Spleen (tissue), 13 donors: ENCODE data around the gene ARRB2. TPM values are rescaled to one million over a fixed set of nuclear protein-coding genes. Genes with fewer than 3 reads are reported as not detected.

Experiments used
- DNase-seq: peaks from one replicate; pipeline ENCODE4 v3.0.0-alpha.2; 2020
- H3K27ac ChIP-seq, 8 donors: fragments of 200-600 bp; sonication (generic) in 7 of 8; 1 replicate in 4 of 8; 2 replicates in 4 of 8; pipeline versions ENCODE4 v1.5.0 to v1.8.0; 2016 to 2021; ENCODE audit warnings: inconsistent platforms in 4 of 8, mild to moderate bottlenecking in 4 of 8, moderate library complexity in 1 of 8
- H3K27me3 ChIP-seq, 7 donors: fragments of 200-600 bp; sonication (generic) in 6 of 7; replicated peaks in 1 of 7; 1 replicate in 4 of 7; 2 replicates in 3 of 7; pipeline versions ENCODE4 v1.5.0 to v1.8.0; 2016 to 2021; ENCODE audit warnings: inconsistent platforms in 3 of 7, mild to moderate bottlenecking in 1 of 7
- H3K36me3 ChIP-seq, 6 donors: fragments of 200-600 bp; sonication (generic) in 5 of 6; 1 replicate in 4 of 6; 2 replicates in 2 of 6; pipeline versions ENCODE4 v1.5.0 to v1.8.0; 2016 to 2021; ENCODE audit warnings: inconsistent platforms in 2 of 6
- H3K4me1 ChIP-seq, 6 donors: fragments of 200-600 bp; sonication (generic) in 5 of 6; 1 replicate in 3 of 6; 2 replicates in 3 of 6; pipeline versions ENCODE4 v1.5.0 to v1.8.0; 2016 to 2021; ENCODE audit warnings: inconsistent platforms in 3 of 6
- H3K4me3 ChIP-seq, 8 donors: fragments of 200-600 bp; sonication (generic) in 7 of 8; 1 replicate in 4 of 8; 2 replicates in 4 of 8; pipeline versions ENCODE4 v1.5.0 to v1.8.0; 2016 to 2021; ENCODE audit warnings: inconsistent platforms in 4 of 8, mild to moderate bottlenecking in 4 of 8, moderate library complexity in 2 of 8
- H3K9me3 ChIP-seq, 8 donors: fragments of 200-600 bp; sonication (generic) in 7 of 8; 1 replicate in 4 of 8; 2 replicates in 4 of 8; pipeline versions ENCODE4 v1.5.0 to v1.8.0; 2016 to 2021; ENCODE audit warnings: inconsistent platforms in 4 of 8
- POLR2A ChIP-seq, 3 donors: fragments of 450-650 bp; IDR thresholded peaks; one replicate each; pipeline ENCODE4 v1.5.1; 2017; ENCODE audit warnings: antibody characterized with exemption in 3 of 3, mild to moderate bottlenecking in 1 of 3
- POLR2AphosphoS5 ChIP-seq, 3 donors: sonication (generic); formaldehyde crosslinking; IDR thresholded peaks; one replicate each; pipeline ENCODE4 v1.5.1; 2017; ENCODE audit warnings: antibody characterized with exemption in 3 of 3
- WGBS, 5 donors: extraction: QIAGEN DNeasy Blood & Tissue Kit in 3 of 5; methylation state at CpG; one replicate each; pipeline versions ENCODE4 v1.1.5 to v1.1.7; 2013 to 2018; 5-methylcytosine and 5-hydroxymethylcytosine counted together
- intact Hi-C: fragments of 100-400 bp; cut with DNase I; formaldehyde crosslinking; loops from one replicate; pipeline ENCODE4 v1.15.0; 2023; ENCODE audit warnings: low total_unique reads
- long read RNA-seq, 2 donors: transcript quantifications; one replicate each; lab custom pipeline, GENCODE V29; 2026
- polyA plus RNA-seq, 3 donors: library from polyadenylated mRNA; stranded (reverse); fragments of 200-250 nt; gene quantifications; one replicate each; pipeline ENCODE4 v1.2.1, GENCODE V29; 2013
- total RNA-seq, 7 donors: library from RNA; depleted of rRNA in 3 of 7; stranded (reverse); fragments of >200 nt in 3 of 7; fragmentation: NEBNext Ultra II Directional in 4 of 7; extraction: Animal tissue kit (Norgen Biotek cat#: 25700) in 4 of 7; gene quantifications; one replicate each; pipeline versions ENCODE4 v1.1.0 to v1.2.1, GENCODE V29; 2016 to 2021
- TF ChIP-seq, protein P1 (sequence below), 11 experiments: fragments of 200-600 bp in 7 of 11; fragments of 450-650 bp in 4 of 11; sonication (generic) in 4 of 11; IDR thresholded peaks in 8 of 11; conservative IDR thresholded peaks in 3 of 11; 1 replicate in 7 of 11; 2 replicates in 4 of 11; pipeline versions ENCODE4 v1.4.0 to v1.8.0; 2016 to 2021; ENCODE audit warnings: antibody characterized with exemption in 11 of 11, inconsistent platforms in 4 of 11, mild to moderate bottlenecking in 1 of 11
- donor health status: healthy with polysubstance abuse.
- donor health status: DM: no; HTN: no; CAD: no; lungs with moderate emphysema.
- donor health status: DM: no; HTN: no; CAD: no.
- donor health status: Bipolar disorder and iron deficiency.
- donor health status: healthy.
- donor health status: DM: no; HTN: no; CAD: no.
- donor health status: DM: yes; HTN: yes; CAD: no.

ARRB2 gene
- 100 to 1,000 TPM; 117 to 416 (median 226) TPM for total RNA-seq
- polyA plus RNA-seq, result 100 to 1,000 TPM in 2 of 3 donors, 10 to 100 TPM in 1; 61.4 to 127 (median 120) TPM
- long read RNA-seq, donor 1, transcript ARRB2-201 (15 exons, 1,895 nt), result major isoform, 7 of 13 reads
- long read RNA-seq, donor 1, partial matches to known transcripts, result 0 of 13 reads
- long read RNA-seq, donor 1, other reads (novel, unspliced or antisense), result 0 of 13 reads
- long read RNA-seq, donor 2, transcript ARRB2-209 (5 exons, 851 nt), result major isoform, 6 of 17 reads
- long read RNA-seq, donor 2, transcript ARRB2-201 (15 exons, 1,895 nt), result major isoform, 6 of 17 reads
- long read RNA-seq, donor 2, transcript ARRB2-216 (14 exons, 1,348 nt), result minor isoform, 5 of 17 reads
- long read RNA-seq, donor 2, partial matches to known transcripts, result 0 of 17 reads
- long read RNA-seq, donor 2, other reads (novel, unspliced or antisense), result 0 of 17 reads

GRCh38 chr17:4709794-4710692 lies at the start of gene ARRB2:
Gene ARRB2 (plus strand): TSS chr17:4710632. CDS start chr17:4710722, 90 bp downstream.
- Histone ChIP-seq H3K36me3 (peaks cover 0 to 16% (median 0%) of the 10 kb centered on the region in 6 donors), H3K4me1 (peaks cover 22 to 59% (median 46%) of the 10 kb centered on the region in 6 donors), H3K27me3 (no peaks in the 10 kb centered on the region), H3K27ac (peak within 1 kb of the TSS; percentile 85 to 99 (median 95)), H3K9me3 (no peaks in the 10 kb centered on the region), H3K4me3 (peak within 1 kb of the TSS; percentile 50 to 93 (median 70))
- WGBS, 5 donors, result 0 to 1% (median 0%) methylated on average over 43 to 67 of the region's 67 CpGs
- intact Hi-C loops, result loop anchor here (10.0 kb wide), 2 partner anchors 85 to 175 kb away; partner anchors contain the start of gene PSMB6
- TF ChIP-seq POLR2A (IDR thresholded peaks at IDR 0.05) (peak in 2 of 3 donors; percentile 42 to 78), POLR2AphosphoS5 (IDR thresholded peaks at IDR 0.05) (peak; percentile 93 to 97 (median 95))
- TF ChIP-seq, protein P1, sequence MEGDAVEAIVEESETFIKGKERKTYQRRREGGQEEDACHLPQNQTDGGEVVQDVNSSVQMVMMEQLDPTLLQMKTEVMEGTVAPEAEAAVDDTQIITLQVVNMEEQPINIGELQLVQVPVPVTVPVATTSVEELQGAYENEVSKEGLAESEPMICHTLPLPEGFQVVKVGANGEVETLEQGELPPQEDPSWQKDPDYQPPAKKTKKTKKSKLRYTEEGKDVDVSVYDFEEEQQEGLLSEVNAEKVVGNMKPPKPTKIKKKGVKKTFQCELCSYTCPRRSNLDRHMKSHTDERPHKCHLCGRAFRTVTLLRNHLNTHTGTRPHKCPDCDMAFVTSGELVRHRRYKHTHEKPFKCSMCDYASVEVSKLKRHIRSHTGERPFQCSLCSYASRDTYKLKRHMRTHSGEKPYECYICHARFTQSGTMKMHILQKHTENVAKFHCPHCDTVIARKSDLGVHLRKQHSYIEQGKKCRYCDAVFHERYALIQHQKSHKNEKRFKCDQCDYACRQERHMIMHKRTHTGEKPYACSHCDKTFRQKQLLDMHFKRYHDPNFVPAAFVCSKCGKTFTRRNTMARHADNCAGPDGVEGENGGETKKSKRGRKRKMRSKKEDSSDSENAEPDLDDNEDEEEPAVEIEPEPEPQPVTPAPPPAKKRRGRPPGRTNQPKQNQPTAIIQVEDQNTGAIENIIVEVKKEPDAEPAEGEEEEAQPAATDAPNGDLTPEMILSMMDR (IDR thresholded peaks at IDR 0.05 in 8 of 11, conservative IDR thresholded peaks at IDR 0.05 in 3 of 11), result peak; percentile 49 to 91 (median 80)
- DNase-seq, result peak; percentile 100

DNA sequence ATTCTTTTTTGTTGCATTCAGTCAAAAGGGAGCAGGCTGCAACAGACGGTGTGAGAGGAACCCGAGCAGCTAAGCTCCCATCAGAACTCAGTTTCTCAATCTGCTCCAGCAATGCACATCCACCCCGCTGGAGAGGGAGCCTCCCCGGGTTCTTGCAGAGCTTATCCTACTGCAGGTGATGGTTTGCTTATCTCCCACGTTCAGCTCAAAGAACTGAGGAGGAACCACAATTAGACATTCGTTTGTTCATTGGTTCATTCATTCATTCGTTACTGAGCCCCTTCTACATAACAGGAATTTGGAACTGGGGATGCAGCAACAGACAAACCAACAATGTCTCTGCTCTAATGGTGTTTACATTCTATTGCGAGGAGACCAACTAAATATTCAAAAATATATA lies 46.7 kb upstream of the ARRB2 start:
- WGBS, 5 donors, result 74 to 87% (median 80%) methylated on average over 8 of the region's 8 CpGs
- TF ChIP-seq POLR2AphosphoS5 (IDR thresholded peaks at IDR 0.05), result no peak
- Histone ChIP-seq H3K4me1 (no peaks in the 10 kb centered on the region), H3K27me3 (peaks cover 0 to 8% (median 0%) of the 10 kb centered on the region in 7 donors), H3K9me3 (no peaks in the 10 kb centered on the region), H3K27ac (no peak overlapping the region), H3K4me3 (no peak overlapping the region), H3K36me3 (no peaks in the 10 kb centered on the region)
- intact Hi-C loops, result no loop called here
- no peak for DNase-seq

- Histone ChIP-seq H3K27ac (no peak overlapping the region), H3K9me3 (no peaks in the 10 kb centered on the region), H3K27me3 (peaks cover 0 to 8% (median 0%) of the 10 kb centered on the region in 7 donors), H3K4me3 (no peak overlapping the region), H3K4me1 (no peaks in the 10 kb centered on the region), H3K36me3 (no peaks in the 10 kb centered on the region)
- intact Hi-C loops, result no loop called here
- WGBS, 5 donors, result 77 to 91% (median 79%) methylated on average over 9 of the region's 9 CpGs
- TF ChIP-seq POLR2AphosphoS5 (IDR thresholded peaks at IDR 0.05) (no peak), POLR2A (IDR thresholded peaks at IDR 0.05) (no peak)
- TF ChIP-seq, protein P1 (IDR thresholded peaks at IDR 0.05 in 8 of 11, conservative IDR thresholded peaks at IDR 0.05 in 3 of 11), result no peak
- no peak for DNase-seq
Observed at GRCh38 chr17:4664230-4664629, 46.2 kb upstream of the ARRB2 start.

- WGBS, 5 donors, result 73 to 85% (median 80%) methylated on average over 9 of the region's 9 CpGs
- intact Hi-C loops, result no loop called here
Observed at GRCh38 chr17:4665027-4665426, 45.4 kb upstream of the ARRB2 start.

More at GRCh38 chr17:4665027-4665426, 45.4 kb upstream of the ARRB2 start:
- Histone ChIP-seq H3K36me3 (peaks cover 0 to 2% (median 0%) of the 10 kb centered on the region in 6 donors), H3K27me3 (peaks cover 0 to 8% (median 0%) of the 10 kb centered on the region in 7 donors), H3K4me3 (no peak overlapping the region), H3K27ac (no peak overlapping the region), H3K9me3 (no peaks in the 10 kb centered on the region), H3K4me1 (no peaks in the 10 kb centered on the region)
- no peak for DNase-seq
- TF ChIP-seq, protein P1 (IDR thresholded peaks at IDR 0.05 in 8 of 11, conservative IDR thresholded peaks at IDR 0.05 in 3 of 11), result no peak
- TF ChIP-seq POLR2AphosphoS5 (IDR thresholded peaks at IDR 0.05), result no peak
- no peak for TF ChIP-seq POLR2A (IDR thresholded peaks at IDR 0.05)
